ENCODE measurements around the gene TNFSF8.

GRCh38 chr9:114864471-114864870 is 65.9 kb downstream of the TNFSF8 start:
- TF ChIP-seq POLR2A (IDR thresholded peaks at IDR 0.05; ENCODE audit: low read depth, low read length), result no peak
- no peak for TF ChIP-seq TAF1 (IDR thresholded peaks at IDR 0.05; ENCODE audit: low read depth, low read length)

Measured in GM12891 (cell line).